Activated T-cell treated with anti-CD3 and anti-CD28 coated beads for 48 hours (primary cell): ENCODE measurements around the gene MBD3L2.
A peak's percentile ranks its signal among the peaks of the same experiment; 100 is the strongest.
"Not testable (repeated sequence)": the region's sequence is repeated elsewhere in the genome, so short reads cannot be mapped to it uniquely, and the experiment has no call there.

Source experiments
- DNase-seq: peaks from one replicate; pipeline ENCODE4 v3.0.0-alpha.2; 2020; ENCODE audit warnings: low read depth

Gene MBD3L2

DNA sequence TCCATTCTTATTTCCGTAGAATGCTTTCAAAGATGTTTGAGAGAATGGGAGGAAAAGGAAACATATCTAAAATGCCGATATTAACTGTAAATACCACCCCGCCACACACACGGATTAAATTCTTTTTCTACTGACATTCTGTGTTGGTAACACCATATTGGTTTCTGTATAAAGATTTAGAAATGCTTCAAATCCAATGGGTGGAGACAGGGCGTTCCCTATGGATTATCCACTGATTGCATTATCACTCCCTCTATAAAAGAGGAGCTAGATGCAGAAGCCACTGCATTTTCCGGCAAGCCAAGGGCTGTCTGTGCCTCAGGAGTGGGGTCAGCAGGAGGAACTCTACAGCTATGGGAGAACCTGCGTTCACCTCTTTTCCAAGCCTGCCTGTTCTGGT lies at the start of gene MBD3L2:
MBD3L2 (plus strand) TSS at position 301 of the 400 bp plus-strand sequence; CDS start at position 354, 53 bp downstream.
- DNase-seq: not testable (repeated sequence)

DNA sequence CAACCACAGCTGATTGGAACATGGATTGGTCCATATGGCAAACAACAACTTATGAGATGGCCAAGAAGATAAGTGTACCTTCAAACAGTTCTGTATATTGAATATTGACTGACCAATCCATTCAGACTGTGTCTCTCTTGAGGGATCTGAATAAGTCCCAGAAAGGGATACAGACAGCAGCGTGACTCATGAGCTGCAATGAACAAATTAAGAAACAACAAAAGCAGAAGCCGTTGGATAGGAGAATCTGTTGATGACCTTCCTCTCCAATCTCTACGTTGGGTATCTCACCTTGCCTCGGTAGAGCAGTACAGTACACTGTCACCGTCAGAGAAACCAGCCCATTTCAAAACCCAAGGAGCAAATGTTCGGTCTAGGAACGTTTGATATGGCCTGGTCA lies 49.2 kb upstream of the MBD3L2 start:
- DNase-seq: no peak

DNA sequence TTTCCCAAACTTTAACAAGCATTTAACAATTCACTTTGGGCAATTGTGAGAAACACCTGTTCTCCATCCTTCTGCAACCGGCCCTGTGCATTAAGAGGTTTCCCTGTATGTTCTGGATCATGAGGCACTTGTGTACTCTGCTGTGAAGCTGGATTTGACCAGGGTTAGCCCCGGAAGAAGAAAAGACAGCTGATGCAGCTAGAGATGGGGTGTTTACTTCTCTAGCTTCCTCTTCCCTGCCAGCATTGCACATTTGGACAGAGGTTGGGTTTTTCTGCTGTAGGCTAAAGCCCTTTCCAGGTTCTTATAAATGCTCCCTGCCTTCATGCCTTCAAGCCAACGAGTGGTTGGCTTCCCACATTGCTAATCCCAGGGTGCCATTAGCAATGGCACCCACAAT lies 48.8 kb upstream of the MBD3L2 start:
- DNase-seq: no peak

DNA sequence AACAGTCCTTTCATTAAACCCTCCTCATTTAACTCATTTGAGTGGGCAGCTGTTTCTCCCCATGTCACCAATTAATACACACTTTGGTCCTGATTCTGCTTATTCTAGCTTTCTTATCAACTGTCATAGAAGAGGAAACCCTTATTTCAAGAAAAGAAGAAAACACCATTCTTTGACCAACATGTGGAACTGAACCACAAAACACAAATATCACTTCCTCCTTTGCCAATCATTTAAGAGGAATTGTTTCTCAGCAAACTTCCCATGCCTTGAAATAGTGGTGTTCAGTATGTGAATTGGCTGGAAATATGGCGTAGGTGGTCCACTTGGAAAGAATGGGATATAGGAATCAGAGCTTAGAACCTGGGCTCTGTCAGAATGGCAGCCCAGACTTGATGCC lies 48.3 kb upstream of the MBD3L2 start:
- no peak for DNase-seq

DNA sequence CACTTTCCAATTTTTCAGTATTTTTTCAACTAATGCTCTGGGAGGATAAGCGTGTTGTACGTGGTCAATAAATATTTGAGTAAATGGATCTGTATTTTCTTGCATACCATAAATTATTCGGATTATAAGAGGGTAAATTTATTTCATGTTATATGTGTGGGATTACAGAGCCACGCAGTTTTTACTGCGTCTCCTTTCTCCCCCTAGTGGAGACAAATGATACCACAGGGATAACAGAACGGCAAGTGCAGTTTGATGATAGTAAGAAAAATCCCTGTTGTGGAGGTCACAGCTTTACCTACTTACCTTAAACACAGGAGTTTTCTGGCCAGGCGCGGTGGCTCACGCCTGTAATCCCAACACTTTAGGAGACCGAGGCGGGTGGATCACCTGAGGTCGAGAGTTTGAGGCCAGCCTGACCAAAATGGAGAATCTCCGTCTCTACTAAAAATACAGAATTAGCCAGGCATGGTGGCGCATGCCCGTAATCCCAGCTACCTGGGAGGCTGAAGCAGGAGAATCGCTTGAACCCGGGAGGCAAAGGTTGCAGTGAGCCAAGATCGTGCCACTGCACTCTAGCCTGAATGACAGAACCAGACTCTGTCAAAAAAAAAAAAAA lies 44.7 kb upstream of the MBD3L2 start:
- no peak for DNase-seq

DNA sequence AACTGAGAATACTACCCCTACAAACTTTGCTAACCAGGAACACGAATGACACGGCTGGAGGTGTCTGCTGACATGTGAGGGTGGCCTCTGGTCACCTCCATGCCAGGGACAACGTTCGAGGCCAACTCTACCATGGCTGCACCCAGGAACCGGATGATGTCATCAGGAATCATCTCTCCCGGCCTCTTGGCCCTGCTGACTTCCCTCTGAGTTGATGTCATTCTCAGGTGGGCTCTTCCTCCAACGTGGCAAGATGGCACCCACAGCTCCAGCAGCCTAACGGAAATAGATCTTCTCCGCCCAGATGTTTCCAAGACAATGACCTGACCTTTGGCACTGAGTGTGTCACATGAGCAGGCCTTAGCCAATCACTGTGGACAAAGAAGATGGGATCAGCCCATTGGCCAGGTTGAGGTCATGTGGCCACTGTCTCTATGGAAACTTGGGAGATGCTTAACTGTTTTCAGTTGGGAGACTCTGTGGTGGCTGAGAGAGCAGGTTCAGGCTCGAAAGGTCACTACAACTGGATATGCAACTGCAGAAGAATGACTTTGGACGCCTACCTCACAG lies 42.9 kb upstream of the MBD3L2 start:
- DNase-seq: no peak

DNA sequence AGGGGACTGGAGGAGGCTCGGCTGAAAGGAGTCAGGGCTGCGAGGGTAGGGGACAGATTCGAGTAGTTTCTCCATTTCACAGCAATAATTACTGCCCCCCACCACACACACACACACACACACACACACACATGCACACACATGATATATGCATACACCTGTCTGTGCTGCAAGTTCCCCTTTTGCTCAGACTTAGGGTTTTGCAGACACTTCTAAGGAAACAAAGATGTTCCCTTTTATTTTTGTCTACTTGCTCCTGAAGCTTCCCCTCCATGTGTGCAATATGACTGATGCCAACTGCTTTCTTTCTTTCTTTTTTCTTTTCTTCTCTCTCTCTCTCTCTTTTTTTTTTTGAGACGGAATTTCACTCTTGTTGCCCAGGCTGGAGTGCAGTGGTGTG lies 41.3 kb upstream of the MBD3L2 start:
- no peak for DNase-seq

DNA sequence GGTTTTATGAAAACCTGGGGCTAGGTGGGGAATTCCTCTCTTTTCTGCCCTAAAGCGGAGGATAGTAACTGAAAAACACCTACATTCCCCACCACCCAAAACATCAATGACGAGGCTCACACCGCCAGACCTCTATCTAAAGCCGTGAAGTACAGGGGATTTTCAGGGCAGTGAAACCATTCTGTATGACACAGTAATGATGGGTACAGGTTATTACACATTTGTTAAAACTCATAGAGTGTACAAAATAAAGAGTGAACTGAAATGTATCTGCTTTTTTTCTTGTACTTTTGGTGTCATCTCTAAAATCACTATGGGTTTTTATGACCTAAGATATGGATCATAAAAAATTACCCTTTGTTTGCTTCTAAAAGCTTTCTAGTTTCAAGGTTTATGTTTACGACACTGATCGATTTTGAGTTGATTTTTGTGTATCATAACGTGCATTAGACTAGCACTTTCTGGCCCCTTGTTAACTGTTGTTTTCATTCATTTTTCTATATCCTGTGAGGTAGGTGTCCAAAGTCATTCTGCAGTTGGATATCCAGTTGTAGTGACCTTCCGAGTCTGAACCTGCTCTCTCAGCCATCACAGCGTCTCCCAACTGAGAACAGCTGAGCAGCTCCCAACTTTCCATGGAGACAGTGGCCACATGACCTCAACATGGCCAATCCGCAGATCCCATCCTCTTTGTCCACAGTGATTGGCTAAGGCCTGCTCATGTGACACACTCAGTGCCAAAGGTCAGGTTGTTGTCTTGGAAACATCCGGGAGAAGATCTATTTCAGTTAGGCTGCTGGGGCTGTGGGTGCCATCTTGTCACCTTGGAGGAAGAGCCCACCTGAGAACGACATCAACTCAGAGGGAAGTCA lies 38.2 kb upstream of the MBD3L2 start:
- peak; percentile 18 for DNase-seq

DNA sequence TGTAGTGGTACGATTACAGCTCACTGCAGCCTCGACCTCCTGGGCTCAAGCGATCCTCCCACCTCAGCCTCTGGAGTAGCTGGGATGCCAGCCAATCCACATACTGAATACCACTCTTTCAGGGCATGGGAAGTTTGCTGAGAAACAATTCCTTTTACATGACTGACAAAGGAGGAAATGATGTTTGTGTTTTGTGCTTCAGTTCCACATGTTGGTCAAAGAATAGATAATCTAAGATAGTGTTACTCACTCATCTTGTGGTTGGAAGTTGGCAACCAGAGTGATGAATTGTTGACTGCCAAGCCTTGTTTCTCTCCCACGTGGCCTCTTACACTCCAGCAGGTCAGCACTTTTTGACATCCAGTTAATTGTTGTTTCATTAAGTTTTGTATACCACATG lies 35.4 kb upstream of the MBD3L2 start:
- no peak for DNase-seq

DNA sequence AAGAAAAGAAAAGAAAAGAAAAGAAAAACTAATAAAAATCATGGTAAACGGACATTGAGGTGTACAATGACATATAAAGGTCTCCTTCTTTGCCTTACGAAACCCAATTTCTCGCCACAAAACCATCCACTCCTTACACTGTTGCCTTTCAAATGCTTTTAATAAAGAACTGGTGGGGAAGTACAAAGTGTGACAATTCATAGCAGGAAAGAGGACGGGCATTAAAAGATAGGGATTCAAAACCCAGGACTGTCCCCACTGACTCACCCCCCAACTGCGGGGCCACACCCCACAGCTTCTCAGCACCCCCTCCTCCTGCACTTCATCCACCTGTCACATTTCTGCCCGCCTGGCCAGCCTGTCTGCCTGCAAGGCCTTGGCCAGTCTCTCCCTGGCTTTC lies 30.3 kb upstream of the MBD3L2 start:
- DNase-seq: no peak

DNA sequence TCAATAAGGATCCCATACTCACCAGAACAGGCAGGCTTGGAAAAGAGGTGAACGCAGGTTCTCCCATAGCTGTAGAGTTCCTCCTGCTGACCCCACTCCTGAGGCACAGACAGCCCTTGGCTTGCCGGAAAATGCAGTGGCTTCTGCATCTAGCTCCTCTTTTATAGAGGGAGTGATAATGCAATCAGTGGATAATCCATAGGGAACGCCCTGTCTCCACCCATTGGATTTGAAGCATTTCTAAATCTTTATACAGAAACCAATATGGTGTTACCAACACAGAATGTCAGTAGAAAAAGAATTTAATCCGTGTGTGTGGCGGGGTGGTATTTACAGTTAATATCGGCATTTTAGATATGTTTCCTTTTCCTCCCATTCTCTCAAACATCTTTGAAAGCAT lies 27.8 kb upstream of the MBD3L2 start, which contains the start of gene MBD3L2B:
MBD3L2B (minus strand) TSS at position 101 of the 400 bp plus-strand sequence; CDS start at position 67, 34 bp downstream.
- DNase-seq: not testable (repeated sequence)

DNA sequence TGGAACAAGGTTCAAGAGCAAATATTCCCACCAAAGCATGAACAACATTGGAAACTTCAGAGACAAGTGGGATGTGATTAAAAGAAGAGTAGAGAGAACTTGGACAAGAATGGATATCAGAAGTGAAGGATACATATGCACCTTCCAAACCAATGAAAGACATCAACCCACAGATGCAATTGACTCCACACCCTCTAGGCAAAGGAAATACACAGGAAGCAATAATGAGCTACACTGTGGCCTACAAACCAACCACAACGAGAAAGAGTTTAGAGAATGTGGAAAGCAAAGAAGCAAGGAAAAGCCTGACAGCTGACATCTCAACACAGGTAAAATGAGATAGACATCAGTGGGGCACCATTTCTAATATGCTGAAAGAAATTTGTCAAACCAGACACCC lies 20.3 kb upstream of the MBD3L2 start:
- DNase-seq: not testable (repeated sequence)

DNA sequence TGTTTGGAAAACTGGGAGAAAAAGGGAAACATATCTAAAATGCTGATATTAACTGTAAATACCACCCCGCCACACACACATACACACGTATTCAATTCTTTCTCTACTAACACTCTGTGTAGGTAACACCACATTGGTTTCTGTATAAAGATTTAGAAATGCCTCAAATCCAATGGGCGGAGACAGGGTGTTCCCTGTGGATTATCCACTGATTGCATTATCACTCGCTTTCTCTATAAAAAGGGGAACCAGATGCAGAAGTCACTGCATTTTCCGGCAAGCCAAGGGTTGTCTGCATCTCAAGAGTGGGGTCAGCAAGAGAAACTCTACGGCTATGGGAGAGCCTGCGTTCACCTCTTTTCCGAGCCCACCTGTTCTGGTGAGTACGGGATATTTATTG lies 18.8 kb upstream of the MBD3L2 start, which contains the start of gene MBD3L5:
MBD3L5 (plus strand) TSS at position 301 of the 400 bp plus-strand sequence; CDS start at position 335, 34 bp downstream.
- not testable (repeated sequence) for DNase-seq

DNA sequence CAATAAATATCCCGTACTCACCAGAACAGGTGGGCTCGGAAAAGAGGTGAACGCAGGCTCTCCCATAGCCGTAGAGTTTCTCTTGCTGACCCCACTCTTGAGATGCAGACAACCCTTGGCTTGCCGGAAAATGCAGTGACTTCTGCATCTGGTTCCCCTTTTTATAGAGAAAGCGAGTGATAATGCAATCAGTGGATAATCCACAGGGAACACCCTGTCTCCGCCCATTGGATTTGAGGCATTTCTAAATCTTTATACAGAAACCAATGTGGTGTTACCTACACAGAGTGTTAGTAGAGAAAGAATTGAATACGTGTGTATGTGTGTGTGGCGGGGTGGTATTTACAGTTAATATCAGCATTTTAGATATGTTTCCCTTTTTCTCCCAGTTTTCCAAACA lies 9.0 kb upstream of the MBD3L2 start, which contains the start of gene MBD3L4:
MBD3L4 (minus strand) TSS at position 101 of the 400 bp plus-strand sequence; CDS start at position 66, 35 bp downstream.
- DNase-seq: not testable (repeated sequence)

DNA sequence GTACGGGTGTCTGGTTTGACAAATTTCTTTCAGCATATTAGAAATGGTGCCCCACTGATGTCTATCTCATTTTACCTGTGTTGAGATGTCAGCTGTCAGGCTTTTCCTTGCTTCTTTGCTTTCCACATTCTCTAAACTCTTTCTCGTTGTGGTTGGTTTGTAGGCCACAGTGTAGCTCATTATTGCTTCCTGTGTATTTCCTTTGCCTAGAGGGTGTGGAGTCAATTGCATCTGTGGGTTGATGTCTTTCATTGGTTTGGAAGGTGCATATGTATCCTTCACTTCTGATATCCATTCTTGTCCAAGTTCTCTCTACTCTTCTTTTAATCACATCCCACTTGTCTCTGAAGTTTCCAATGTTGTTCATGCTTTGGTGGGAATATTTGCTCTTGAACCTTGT lies 7.6 kb upstream of the MBD3L2 start:
- not testable (repeated sequence) for DNase-seq

DNA sequence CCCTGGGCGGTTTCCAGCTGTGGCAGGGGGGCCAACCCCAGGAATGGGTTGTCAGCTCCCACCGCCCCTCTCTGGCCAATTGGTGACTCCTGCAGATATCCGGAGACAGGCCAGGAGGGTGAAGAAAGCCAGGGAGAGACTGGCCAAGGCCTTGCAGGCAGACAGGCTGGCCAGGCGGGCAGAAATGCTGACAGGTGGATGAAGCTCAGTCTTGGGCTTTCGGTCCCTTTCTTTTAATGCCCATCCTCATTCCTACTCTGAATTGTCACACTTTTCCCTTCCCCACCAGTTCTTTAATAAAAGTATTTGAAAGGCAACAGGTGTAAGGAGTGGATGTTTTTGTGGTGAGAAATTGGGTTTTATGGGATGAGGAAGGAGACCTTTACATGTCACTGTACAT lies 2.3 kb downstream of the MBD3L2 start:
- DNase-seq: not testable (repeated sequence)

DNA sequence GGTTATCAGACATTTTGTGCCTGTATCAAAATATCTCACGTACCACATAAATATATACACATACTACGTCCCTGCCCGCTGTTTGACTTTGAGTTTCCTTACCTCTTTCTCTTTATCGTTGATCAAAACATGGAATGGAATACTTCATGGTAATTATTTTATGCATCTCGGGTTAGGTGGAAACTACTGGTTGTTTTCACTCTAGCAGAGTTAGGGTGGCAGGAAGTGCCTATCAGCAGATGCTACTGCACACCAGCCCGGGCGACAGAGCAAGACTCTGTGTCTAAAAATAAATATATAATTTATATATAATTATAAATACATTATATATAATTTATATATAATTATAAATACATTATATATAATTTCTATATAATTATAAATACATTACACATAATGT lies 3.8 kb downstream of the MBD3L2 start:
- DNase-seq: not testable (repeated sequence)

DNA sequence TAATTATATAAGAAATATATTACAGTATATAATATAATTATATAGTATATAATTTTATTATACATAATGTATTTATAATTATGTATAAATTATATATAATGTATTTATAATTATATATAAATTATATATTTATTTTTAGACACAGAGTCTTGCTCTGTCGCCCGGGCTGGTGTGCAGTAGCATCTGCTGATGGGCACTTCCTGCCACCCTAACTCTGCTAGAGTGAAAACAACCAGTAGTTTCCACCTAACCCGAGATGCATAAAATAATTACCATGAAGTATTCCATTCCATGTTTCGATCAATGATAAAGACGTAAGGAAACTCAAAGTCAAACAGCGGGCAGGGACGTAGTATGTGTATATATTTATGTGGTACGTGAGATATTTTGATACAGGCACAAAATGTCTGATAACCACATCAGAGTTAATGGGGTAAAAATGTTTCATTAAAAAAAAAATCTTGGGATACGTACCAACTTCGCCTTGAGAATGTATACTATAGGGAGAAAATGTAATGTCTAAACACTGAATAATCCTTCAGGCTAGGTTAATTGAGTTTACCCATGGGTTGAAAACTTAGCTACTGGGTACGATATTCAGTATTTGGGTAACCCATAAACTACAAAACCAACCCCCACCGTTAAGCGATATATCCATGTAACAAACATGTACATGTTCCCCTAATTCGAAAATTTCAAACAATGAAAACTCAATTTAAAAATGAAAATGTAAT lies 5.7 kb downstream of the MBD3L2 start:
- not testable (repeated sequence) for DNase-seq

DNA sequence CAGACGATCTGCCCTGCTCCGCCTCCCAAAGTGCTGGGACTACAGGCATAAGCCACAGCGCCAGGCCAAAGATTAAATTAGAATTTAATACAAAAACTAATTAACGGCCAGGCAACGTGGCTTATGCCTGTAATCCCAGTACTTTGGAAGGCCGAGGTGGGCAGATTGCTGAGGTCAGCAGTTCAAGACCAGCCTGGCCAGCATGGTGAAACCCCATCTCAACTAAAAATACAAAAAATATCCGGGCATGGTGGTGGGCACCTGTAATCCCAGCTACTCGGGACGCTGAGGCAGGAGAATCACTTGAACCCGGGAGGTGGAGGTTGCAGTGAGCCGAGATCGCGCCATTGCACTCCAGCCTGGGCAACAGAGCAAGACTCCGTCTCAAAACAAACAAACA lies 6.6 kb downstream of the MBD3L2 start:
- not testable (repeated sequence) for DNase-seq

DNA sequence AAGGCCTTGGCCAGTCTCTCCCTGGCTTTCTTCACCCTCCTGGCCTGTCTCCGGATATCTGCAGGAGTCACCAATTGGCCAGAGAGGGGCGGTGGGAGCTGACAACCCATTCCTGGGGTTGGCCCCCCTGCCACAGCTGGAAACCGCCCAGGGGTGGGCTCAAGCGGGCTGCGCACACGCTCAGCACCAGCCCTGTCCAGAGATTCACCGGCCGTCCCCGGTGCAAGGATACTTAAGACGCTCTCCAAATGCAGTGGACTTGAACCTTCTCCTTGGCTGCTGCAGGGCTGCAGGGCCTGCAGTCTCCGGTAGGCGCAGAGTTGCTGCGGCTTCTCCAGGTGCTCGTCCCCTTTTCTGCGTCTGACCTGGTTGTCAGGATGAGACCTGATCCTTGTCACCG lies 7.2 kb downstream of the MBD3L2 start:
- DNase-seq: not testable (repeated sequence)

DNA sequence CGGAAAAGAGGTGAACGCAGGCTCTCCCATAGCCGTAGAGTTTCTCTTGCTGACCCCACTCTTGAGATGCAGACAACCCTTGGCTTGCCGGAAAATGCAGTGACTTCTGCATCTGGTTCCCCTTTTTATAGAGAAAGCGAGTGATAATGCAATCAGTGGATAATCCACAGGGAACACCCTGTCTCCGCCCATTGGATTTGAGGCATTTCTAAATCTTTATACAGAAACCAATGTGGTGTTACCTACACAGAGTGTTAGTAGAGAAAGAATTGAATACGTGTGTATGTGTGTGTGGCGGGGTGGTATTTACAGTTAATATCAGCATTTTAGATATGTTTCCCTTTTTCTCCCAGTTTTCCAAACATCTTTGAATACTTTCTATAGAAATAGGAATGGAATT lies 9.5 kb downstream of the MBD3L2 start, which contains the start of gene MBD3L3:
MBD3L3 (minus strand) TSS at position 101 of the 400 bp plus-strand sequence; CDS start at position 30, 71 bp downstream.
- DNase-seq: not testable (repeated sequence)

DNA sequence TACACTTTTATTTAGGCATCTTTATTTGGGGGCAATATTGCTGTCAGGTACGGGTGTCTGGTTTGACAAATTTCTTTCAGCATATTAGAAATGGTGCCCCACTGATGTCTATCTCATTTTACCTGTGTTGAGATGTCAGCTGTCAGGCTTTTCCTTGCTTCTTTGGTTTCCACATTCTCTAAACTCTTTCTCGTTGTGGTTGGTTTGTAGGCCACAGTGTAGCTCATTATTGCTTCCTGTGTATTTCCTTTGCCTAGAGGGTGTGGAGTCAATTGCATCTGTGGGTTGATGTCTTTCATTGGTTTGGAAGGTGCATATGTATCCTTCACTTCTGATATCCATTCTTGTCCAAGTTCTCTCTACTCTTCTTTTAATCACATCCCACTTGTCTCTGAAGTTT lies 10.9 kb downstream of the MBD3L2 start:
- not testable (repeated sequence) for DNase-seq
